Ishikawa (cell line): ENCODE data around the gene PA2G4.

Experiments
- CEBPB ChIP-seq: IDR thresholded peaks from 2 replicates; pipeline ENCODE4 v1.6.1; 2012
- CREB1 ChIP-seq: IDR thresholded peaks from 2 replicates; pipeline ENCODE4 v1.6.1; 2012; ENCODE audit warnings: low read depth
- EGR1 ChIP-seq: IDR thresholded peaks from 2 replicates; pipeline ENCODE4 v1.6.1; 2012
- EP300 ChIP-seq: IDR thresholded peaks from 2 replicates; pipeline ENCODE4 v1.6.1; 2012; ENCODE audit warnings: borderline replicate concordance
- FOXM1 ChIP-seq: IDR thresholded peaks from 2 replicates; pipeline ENCODE4 v1.6.1; 2012; ENCODE audit warnings: low read depth, borderline replicate concordance
- MAX ChIP-seq: IDR thresholded peaks from 2 replicates; pipeline ENCODE4 v1.6.1; 2012
- NFIC ChIP-seq: IDR thresholded peaks from 2 replicates; pipeline ENCODE4 v1.6.1; 2012
- RAD21 ChIP-seq: IDR thresholded peaks from 2 replicates; pipeline ENCODE4 v1.6.1; 2012; ENCODE audit warnings: low read depth
- TAF1 ChIP-seq: IDR thresholded peaks from 2 replicates; pipeline ENCODE4 v1.6.1; 2012; ENCODE audit warnings: low read depth, mild to moderate bottlenecking
- TCF12 ChIP-seq: IDR thresholded peaks from 2 replicates; pipeline ENCODE4 v1.6.1; 2012; ENCODE audit warnings: low read depth
- TEAD4 ChIP-seq: IDR thresholded peaks from 2 replicates; pipeline ENCODE4 v1.6.1; 2012
- YY1 ChIP-seq: IDR thresholded peaks from 2 replicates; pipeline ENCODE4 v1.6.1; 2012; ENCODE audit warnings: low read depth
- ZBTB7A ChIP-seq: IDR thresholded peaks from 2 replicates; pipeline ENCODE4 v1.6.1; 2012; ENCODE audit warnings: low read depth
- TF ChIP-seq, protein P1 (sequence below): IDR thresholded peaks from 2 replicates; pipeline ENCODE4 v1.6.1; 2012; ENCODE audit warnings: low read depth, mild to moderate bottlenecking
- TF ChIP-seq, protein P2 (sequence below): IDR thresholded peaks from 2 replicates; pipeline ENCODE4 v1.6.1; 2012

PA2G4 gene

GRCh38 chr12:56152756-56153677 is 48.7 kb downstream of the PA2G4 start:
- TF ChIP-seq EP300 (peak; percentile 5; the same call in 1 of the 2 replicates), CREB1 (no peak)
- TF ChIP-seq, protein P1, sequence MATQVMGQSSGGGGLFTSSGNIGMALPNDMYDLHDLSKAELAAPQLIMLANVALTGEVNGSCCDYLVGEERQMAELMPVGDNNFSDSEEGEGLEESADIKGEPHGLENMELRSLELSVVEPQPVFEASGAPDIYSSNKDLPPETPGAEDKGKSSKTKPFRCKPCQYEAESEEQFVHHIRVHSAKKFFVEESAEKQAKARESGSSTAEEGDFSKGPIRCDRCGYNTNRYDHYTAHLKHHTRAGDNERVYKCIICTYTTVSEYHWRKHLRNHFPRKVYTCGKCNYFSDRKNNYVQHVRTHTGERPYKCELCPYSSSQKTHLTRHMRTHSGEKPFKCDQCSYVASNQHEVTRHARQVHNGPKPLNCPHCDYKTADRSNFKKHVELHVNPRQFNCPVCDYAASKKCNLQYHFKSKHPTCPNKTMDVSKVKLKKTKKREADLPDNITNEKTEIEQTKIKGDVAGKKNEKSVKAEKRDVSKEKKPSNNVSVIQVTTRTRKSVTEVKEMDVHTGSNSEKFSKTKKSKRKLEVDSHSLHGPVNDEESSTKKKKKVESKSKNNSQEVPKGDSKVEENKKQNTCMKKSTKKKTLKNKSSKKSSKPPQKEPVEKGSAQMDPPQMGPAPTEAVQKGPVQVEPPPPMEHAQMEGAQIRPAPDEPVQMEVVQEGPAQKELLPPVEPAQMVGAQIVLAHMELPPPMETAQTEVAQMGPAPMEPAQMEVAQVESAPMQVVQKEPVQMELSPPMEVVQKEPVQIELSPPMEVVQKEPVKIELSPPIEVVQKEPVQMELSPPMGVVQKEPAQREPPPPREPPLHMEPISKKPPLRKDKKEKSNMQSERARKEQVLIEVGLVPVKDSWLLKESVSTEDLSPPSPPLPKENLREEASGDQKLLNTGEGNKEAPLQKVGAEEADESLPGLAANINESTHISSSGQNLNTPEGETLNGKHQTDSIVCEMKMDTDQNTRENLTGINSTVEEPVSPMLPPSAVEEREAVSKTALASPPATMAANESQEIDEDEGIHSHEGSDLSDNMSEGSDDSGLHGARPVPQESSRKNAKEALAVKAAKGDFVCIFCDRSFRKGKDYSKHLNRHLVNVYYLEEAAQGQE: no peak

- TF ChIP-seq CREB1 (no peak), RAD21 (no peak), TEAD4 (no peak), YY1 (no peak), EGR1 (no peak), MAX (no peak), EP300 (no peak), CEBPB (no peak), ZBTB7A (no peak), TCF12 (no peak), FOXM1 (no peak)
- TF ChIP-seq, protein P1: no peak
- TF ChIP-seq, protein P2, sequence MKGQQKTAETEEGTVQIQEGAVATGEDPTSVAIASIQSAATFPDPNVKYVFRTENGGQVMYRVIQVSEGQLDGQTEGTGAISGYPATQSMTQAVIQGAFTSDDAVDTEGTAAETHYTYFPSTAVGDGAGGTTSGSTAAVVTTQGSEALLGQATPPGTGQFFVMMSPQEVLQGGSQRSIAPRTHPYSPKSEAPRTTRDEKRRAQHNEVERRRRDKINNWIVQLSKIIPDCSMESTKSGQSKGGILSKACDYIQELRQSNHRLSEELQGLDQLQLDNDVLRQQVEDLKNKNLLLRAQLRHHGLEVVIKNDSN: no peak
Measured at GRCh38 chr12:56153678-56154065, 49.3 kb downstream of the PA2G4 start.

DNA sequence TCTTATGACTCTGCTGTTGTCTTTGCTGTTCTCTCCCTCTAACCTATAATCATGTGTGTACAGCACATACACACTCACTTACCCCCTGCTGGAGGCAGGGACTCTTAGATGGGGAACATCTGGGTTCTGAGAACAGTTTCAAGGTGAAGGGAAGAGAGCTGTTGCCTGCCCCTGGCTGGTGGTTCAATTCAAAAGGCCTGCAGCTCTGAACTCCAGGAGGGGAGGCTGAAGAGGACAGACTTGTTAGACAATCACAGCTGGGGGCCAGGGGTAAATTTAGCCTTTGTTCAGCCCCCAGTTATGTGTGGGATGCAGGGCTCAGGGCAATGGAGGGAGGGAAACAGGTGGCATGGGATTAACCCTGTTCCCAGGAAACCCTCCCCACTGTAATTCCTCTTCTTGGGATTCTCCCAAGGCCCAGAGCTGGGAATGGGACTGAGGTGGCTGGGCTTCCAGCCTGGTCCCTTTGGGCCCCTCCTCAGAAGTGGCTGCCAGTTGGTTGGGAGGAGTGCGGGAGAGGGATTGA is 50.0 kb downstream of the PA2G4 start:
- TF ChIP-seq ZBTB7A: no peak

GRCh38 chr12:56154818-56155217 is 50.5 kb downstream of the PA2G4 start:
- no peak for TF ChIP-seq NFIC
- TF ChIP-seq TAF1: no peak
- TF ChIP-seq TCF12: no peak
- TF ChIP-seq RAD21: no peak
- TF ChIP-seq EP300: no peak
- TF ChIP-seq, protein P2: no peak
- TF ChIP-seq TEAD4: no peak

DNA sequence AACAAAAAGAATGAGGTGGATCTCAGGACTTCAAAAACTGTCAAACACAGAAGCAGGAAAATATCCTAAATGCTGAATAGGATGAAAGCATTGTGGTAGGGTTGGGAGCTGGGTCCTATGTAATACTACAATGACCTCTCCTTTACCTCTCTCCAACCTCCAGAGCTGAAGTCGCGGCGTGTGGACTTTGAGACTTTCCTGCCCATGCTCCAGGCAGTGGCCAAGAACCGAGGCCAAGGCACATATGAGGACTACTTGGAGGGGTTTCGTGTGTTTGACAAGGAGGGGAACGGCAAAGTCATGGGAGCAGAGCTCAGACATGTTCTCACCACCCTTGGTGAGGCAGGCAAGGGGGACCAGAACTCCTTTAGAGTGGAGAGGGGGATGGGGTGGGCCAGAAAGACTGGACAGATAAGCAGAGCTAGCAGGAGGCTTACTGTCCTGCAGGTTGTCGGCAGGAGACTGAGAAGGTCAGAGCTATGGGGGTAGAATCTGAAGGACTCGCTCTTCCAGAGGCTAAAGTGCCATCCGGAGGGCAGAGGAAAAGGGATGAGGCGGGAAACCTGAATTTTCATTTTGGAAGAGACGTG is 51.0 kb downstream of the PA2G4 start:
- TF ChIP-seq, protein P2: no peak
- TF ChIP-seq RAD21 (no peak), TEAD4 (no peak), TAF1 (no peak), TCF12 (no peak)
- TF ChIP-seq, protein P1: no peak
